ENCODE results near the gene LOC128125822.

LOC128125822 gene

DNA sequence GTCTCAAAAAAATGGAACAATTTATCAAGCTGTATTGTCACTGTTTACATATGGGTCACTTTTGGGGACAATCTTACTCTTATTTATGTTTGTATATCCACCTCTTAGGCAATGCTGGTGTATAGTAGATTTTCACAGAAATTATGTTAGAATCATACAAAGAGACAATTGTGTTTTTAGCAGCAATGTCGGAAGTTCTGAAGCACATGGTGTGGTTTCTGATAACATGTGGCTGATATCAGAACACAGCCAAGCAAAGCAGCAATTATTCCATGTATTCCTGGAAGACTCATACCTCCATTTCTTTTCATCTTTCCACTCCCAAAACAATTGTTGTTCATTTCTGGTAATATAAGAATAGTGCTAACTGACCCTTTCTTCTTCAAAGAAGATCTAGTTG lies 17.5 kb upstream of the LOC128125822 start:
- H3K4me1 ChIP-seq (ENCODE audit: control insufficient read depth, insufficient read depth, low read length), result no peaks in the 10 kb centered on the region
- no peak overlapping the region for H3K4me3 ChIP-seq (ENCODE audit: low read depth, low read length)
- no peaks in the 10 kb centered on the region for H3K36me3 ChIP-seq (ENCODE audit: control insufficient read depth in 2 of 2, insufficient read depth in 1 of 2, low read length in 2 of 2)
- TF ChIP-seq ZNF792 (tag by site-specific recombination; IDR thresholded peaks at IDR 0.05), result no peak
- TF ChIP-seq, protein P1, sequence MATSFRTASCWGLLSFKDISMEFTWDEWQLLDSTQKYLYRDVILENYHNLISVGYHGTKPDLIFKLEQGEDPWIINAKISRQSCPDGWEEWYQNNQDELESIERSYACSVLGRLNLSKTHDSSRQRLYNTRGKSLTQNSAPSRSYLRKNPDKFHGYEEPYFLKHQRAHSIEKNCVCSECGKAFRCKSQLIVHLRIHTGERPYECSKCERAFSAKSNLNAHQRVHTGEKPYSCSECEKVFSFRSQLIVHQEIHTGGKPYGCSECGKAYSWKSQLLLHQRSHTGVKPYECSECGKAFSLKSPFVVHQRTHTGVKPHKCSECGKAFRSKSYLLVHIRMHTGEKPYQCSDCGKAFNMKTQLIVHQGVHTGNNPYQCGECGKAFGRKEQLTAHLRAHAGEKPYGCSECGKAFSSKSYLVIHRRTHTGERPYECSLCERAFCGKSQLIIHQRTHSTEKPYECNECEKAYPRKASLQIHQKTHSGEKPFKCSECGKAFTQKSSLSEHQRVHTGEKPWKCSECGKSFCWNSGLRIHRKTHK (tag by site-specific recombination; IDR thresholded peaks at IDR 0.05), result no peak
- no peak for TF ChIP-seq ZNF560 (tag by site-specific recombination; IDR thresholded peaks at IDR 0.05; ENCODE audit: borderline replicate concordance)
- no peak for TF ChIP-seq ZNF623 (tag by site-specific recombination; IDR thresholded peaks at IDR 0.05)
- no peak for TF ChIP-seq BCL11B (tag by site-specific recombination; IDR thresholded peaks at IDR 0.05; ENCODE audit: low read depth)
- TF ChIP-seq ZNF184 (tag by site-specific recombination; IDR thresholded peaks at IDR 0.05), result no peak
- no peaks in the 10 kb centered on the region for H3K9me3 ChIP-seq (ENCODE audit: control insufficient read depth, insufficient read depth, low read depth, low read length)
- ChIA-PET CTCF (interaction anchor here (1.1 kb wide), 1 partner anchor 9 kb away, joined by 3 read pairs; no protein-coding TSS in a partner anchor), POLR2A (no interaction called here)
- H3K27ac ChIP-seq (ENCODE audit: extremely low read depth, low read depth, low read length), result no peak overlapping the region

DNA sequence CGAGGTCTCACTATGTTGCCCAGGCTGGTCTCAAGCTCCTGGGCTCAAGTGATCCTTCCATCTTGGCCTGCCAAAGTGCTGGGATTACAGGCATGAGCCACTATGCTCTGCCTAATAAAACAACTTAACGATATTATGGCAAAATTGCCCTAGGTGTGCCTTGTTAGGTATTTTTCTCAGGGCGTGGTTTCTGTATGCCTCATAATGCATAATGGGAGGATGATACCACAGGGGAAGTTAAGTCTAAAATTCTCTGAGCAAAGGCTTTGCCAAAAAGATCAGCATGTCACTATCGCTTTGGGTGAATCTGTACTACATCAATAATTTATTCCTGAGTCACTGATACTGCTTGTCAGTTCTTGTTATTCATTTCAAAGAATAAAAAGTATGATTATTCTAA lies 15.9 kb upstream of the LOC128125822 start:
- no peak for TF ChIP-seq ZNF155 (tag by site-specific recombination; IDR thresholded peaks at IDR 0.05)
- TF ChIP-seq, protein P2, sequence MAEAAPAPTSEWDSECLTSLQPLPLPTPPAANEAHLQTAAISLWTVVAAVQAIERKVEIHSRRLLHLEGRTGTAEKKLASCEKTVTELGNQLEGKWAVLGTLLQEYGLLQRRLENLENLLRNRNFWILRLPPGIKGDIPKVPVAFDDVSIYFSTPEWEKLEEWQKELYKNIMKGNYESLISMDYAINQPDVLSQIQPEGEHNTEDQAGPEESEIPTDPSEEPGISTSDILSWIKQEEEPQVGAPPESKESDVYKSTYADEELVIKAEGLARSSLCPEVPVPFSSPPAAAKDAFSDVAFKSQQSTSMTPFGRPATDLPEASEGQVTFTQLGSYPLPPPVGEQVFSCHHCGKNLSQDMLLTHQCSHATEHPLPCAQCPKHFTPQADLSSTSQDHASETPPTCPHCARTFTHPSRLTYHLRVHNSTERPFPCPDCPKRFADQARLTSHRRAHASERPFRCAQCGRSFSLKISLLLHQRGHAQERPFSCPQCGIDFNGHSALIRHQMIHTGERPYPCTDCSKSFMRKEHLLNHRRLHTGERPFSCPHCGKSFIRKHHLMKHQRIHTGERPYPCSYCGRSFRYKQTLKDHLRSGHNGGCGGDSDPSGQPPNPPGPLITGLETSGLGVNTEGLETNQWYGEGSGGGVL (tag by site-specific recombination; IDR thresholded peaks at IDR 0.05), result no peak
- TF ChIP-seq ZNF211 (tag by site-specific recombination; IDR thresholded peaks at IDR 0.05; ENCODE audit: low read depth), result no peak
- TF ChIP-seq, protein P3, sequence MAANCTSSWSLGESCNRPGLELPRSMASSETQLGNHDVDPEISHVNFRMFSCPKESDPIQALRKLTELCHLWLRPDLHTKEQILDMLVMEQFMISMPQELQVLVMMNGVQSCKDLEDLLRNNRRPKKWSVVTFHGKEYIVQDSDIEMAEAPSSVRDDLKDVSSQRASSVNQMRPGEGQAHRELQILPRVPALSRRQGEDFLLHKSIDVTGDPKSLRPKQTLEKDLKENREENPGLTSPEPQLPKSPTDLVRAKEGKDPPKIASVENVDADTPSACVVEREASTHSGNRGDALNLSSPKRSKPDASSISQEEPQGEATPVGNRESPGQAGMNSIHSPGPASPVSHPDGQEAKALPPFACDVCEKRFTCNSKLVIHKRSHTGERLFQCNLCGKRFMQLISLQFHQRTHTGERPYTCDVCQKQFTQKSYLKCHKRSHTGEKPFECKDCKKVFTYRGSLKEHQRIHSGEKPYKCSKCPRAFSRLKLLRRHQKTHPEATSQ (tag by site-specific recombination; IDR thresholded peaks at IDR 0.05), result no peak
- TF ChIP-seq ZNF10 (tag by site-specific recombination; IDR thresholded peaks at IDR 0.05), result no peak
- TF ChIP-seq, protein P4, sequence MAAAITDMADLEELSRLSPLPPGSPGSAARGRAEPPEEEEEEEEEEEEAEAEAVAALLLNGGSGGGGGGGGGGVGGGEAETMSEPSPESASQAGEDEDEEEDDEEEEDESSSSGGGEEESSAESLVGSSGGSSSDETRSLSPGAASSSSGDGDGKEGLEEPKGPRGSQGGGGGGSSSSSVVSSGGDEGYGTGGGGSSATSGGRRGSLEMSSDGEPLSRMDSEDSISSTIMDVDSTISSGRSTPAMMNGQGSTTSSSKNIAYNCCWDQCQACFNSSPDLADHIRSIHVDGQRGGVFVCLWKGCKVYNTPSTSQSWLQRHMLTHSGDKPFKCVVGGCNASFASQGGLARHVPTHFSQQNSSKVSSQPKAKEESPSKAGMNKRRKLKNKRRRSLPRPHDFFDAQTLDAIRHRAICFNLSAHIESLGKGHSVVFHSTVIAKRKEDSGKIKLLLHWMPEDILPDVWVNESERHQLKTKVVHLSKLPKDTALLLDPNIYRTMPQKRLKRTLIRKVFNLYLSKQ (tag by site-specific recombination; IDR thresholded peaks at IDR 0.05; ENCODE audit: borderline replicate concordance), result no peak
- TF ChIP-seq, protein P5, sequence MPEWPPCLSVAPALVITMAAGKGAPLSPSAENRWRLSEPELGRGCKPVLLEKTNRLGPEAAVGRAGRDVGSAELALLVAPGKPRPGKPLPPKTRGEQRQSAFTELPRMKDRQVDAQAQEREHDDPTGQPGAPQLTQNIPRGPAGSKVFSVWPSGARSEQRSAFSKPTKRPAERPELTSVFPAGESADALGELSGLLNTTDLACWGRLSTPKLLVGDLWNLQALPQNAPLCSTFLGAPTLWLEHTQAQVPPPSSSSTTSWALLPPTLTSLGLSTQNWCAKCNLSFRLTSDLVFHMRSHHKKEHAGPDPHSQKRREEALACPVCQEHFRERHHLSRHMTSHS (tag by site-specific recombination; IDR thresholded peaks at IDR 0.05), result no peak
- TF ChIP-seq ZNF654 (tag by site-specific recombination; IDR thresholded peaks at IDR 0.05; ENCODE audit: low read depth), result no peak
- no peak for TF ChIP-seq MEIS1 (CRISPR knock-in tag; IDR thresholded peaks at IDR 0.05; ENCODE audit: borderline replicate concordance)
- TF ChIP-seq, protein P6, sequence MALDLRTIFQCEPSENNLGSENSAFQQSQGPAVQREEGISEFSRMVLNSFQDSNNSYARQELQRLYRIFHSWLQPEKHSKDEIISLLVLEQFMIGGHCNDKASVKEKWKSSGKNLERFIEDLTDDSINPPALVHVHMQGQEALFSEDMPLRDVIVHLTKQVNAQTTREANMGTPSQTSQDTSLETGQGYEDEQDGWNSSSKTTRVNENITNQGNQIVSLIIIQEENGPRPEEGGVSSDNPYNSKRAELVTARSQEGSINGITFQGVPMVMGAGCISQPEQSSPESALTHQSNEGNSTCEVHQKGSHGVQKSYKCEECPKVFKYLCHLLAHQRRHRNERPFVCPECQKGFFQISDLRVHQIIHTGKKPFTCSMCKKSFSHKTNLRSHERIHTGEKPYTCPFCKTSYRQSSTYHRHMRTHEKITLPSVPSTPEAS (tag by site-specific recombination; IDR thresholded peaks at IDR 0.05), result no peak
- no peak for TF ChIP-seq ZNF549 (tag by site-specific recombination; IDR thresholded peaks at IDR 0.05)
- no peak for TF ChIP-seq WT1 (tag by site-specific recombination; IDR thresholded peaks at IDR 0.05)
- no peak for TF ChIP-seq KLF7 (tag by site-specific recombination; IDR thresholded peaks at IDR 0.05; ENCODE audit: borderline replicate concordance)
- TF ChIP-seq, protein P7, sequence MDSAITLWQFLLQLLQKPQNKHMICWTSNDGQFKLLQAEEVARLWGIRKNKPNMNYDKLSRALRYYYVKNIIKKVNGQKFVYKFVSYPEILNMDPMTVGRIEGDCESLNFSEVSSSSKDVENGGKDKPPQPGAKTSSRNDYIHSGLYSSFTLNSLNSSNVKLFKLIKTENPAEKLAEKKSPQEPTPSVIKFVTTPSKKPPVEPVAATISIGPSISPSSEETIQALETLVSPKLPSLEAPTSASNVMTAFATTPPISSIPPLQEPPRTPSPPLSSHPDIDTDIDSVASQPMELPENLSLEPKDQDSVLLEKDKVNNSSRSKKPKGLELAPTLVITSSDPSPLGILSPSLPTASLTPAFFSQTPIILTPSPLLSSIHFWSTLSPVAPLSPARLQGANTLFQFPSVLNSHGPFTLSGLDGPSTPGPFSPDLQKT (IDR thresholded peaks at IDR 0.05; ENCODE audit: borderline replicate concordance, low read depth, low read length), result no peak
- TF ChIP-seq, protein P8, sequence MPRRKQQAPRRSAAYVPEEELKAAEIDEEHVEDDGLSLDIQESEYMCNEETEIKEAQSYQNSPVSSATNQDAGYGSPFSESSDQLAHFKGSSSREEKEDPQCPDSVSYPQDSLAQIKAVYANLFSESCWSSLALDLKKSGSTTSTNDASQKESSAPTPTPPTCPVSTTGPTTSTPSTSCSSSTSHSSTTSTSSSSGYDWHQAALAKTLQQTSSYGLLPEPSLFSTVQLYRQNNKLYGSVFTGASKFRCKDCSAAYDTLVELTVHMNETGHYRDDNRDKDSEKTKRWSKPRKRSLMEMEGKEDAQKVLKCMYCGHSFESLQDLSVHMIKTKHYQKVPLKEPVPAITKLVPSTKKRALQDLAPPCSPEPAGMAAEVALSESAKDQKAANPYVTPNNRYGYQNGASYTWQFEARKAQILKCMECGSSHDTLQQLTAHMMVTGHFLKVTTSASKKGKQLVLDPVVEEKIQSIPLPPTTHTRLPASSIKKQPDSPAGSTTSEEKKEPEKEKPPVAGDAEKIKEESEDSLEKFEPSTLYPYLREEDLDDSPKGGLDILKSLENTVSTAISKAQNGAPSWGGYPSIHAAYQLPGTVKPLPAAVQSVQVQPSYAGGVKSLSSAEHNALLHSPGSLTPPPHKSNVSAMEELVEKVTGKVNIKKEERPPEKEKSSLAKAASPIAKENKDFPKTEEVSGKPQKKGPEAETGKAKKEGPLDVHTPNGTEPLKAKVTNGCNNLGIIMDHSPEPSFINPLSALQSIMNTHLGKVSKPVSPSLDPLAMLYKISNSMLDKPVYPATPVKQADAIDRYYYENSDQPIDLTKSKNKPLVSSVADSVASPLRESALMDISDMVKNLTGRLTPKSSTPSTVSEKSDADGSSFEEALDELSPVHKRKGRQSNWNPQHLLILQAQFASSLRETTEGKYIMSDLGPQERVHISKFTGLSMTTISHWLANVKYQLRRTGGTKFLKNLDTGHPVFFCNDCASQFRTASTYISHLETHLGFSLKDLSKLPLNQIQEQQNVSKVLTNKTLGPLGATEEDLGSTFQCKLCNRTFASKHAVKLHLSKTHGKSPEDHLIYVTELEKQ (tag by site-specific recombination; IDR thresholded peaks at IDR 0.05; ENCODE audit: borderline replicate concordance), result no peak
- Histone ChIP-seq H3K4me3 (ENCODE audit: low read depth, low read length) (no peak overlapping the region), H3K36me3 (ENCODE audit: control insufficient read depth in 2 of 2, insufficient read depth in 1 of 2, low read length in 2 of 2) (no peaks in the 10 kb centered on the region), H3K27ac (ENCODE audit: extremely low read depth, low read depth, low read length) (no peak overlapping the region), H3K4me1 (ENCODE audit: control insufficient read depth, insufficient read depth, low read length) (no peaks in the 10 kb centered on the region), H3K9me3 (ENCODE audit: control insufficient read depth, insufficient read depth, low read depth, low read length) (no peaks in the 10 kb centered on the region)
- CTCF ChIA-PET, result interaction anchor here (1.2 kb wide), 1 partner anchor 9 kb away, joined by 5 read pairs; no protein-coding TSS in a partner anchor
- POLR2A ChIA-PET, result no interaction called here
